GM12891 (cell line): ENCODE measurements around the gene GUCY2C.

Experiments used
- PAX5 ChIP-seq: IDR thresholded peaks from 2 replicates; pipeline ENCODE4 v1.6.1; 2011; ENCODE audit warnings: low read length, moderate library complexity, mild to moderate bottlenecking; ENCODE audit not compliant: insufficient read depth, severe bottlenecking
- POLR2A ChIP-seq: IDR thresholded peaks from 2 replicates; pipeline ENCODE4 v1.6.1; 2011; ENCODE audit warnings: low read depth, low read length, control low read depth
- POLR2AphosphoS5 ChIP-seq: IDR thresholded peaks from 2 replicates; pipeline ENCODE4 v1.6.1; 2011; ENCODE audit warnings: low read depth, low read length, control low read depth
- POU2F2 ChIP-seq: IDR thresholded peaks from 2 replicates; pipeline ENCODE4 v1.6.1; 2011; ENCODE audit warnings: low read depth, mild to moderate bottlenecking, control low read depth, low read length, moderate library complexity
- SPI1 ChIP-seq: IDR thresholded peaks from 2 replicates; pipeline ENCODE4 v1.6.1; 2011; ENCODE audit warnings: low read depth, low read length, control low read depth
- TAF1 ChIP-seq: IDR thresholded peaks from 2 replicates; pipeline ENCODE4 v1.6.1; 2011; ENCODE audit warnings: low read depth, low read length, control low read depth

GRCh38 chr12:14743061-14743460 is 46.7 kb upstream of the GUCY2C start:
- no peak for TF ChIP-seq TAF1
- TF ChIP-seq POLR2A = no peak
- no peak for TF ChIP-seq POLR2AphosphoS5
- TF ChIP-seq POU2F2 = no peak
- TF ChIP-seq SPI1 = no peak
- no peak for TF ChIP-seq PAX5
